Activated CD4-positive, alpha-beta memory T cell treated with anti-CD3 and anti-CD28 coated beads for 36 hours (primary cell): Measurements from ENCODE around the gene ARHGAP9. TPM values are rescaled to one million over a fixed set of nuclear protein-coding genes. Genes with fewer than 3 reads are reported as not detected.

Source experiments
- CTCF ChIA-PET: fragments of 350-600 bp; sonication (Branson Sonifier 250); formaldehyde crosslinking; loops from one replicate; lab custom pipeline; 2021; ENCODE audit warnings: antibody characterized with exemption, inconsistent platforms; lab: Charles Lee
- POLR2A ChIA-PET: fragments of 350-600 bp; sonication (Branson Sonifier 250); formaldehyde crosslinking; loops from one replicate; lab custom pipeline; 2021; ENCODE audit warnings: antibody characterized with exemption; lab: Charles Lee
- DNase-seq: peaks from one replicate; pipeline ENCODE4 v3.0.0-alpha.2; 2020
- H3K27ac Mint-ChIP-seq: one replicate; pipeline ENCODE4 v1.8.0; 2021; ENCODE audit warnings: mixed read lengths
- H3K27me3 Mint-ChIP-seq: one replicate; pipeline ENCODE4 v1.8.0; 2021; ENCODE audit warnings: mixed read lengths
- H3K36me3 Mint-ChIP-seq: one replicate; pipeline ENCODE4 v1.8.0; 2021; ENCODE audit warnings: mixed read lengths
- H3K4me1 Mint-ChIP-seq: one replicate; pipeline ENCODE4 v1.8.0; 2021; ENCODE audit warnings: low read depth, mixed read lengths
- H3K4me3 Mint-ChIP-seq: one replicate; pipeline ENCODE4 v1.8.0; 2021; ENCODE audit warnings: mild to moderate bottlenecking, mixed read lengths
- H3K9me3 Mint-ChIP-seq: one replicate; pipeline ENCODE4 v1.8.0; 2021; ENCODE audit warnings: mixed read lengths
- intact Hi-C: fragments of 100-400 bp; cut with micrococcal nuclease; formaldehyde crosslinking; loops from one replicate; pipeline ENCODE4 v1.15.1; 2023
- total RNA-seq, 2 experiments: library from RNA; stranded (reverse); gene quantifications; one replicate each; pipeline ENCODE4 v1.2.3, GENCODE V29; 2021

Gene ARHGAP9
- total RNA-seq, 2 experiments from 2014 or later = 78.9 to 88.4 TPM

DNA sequence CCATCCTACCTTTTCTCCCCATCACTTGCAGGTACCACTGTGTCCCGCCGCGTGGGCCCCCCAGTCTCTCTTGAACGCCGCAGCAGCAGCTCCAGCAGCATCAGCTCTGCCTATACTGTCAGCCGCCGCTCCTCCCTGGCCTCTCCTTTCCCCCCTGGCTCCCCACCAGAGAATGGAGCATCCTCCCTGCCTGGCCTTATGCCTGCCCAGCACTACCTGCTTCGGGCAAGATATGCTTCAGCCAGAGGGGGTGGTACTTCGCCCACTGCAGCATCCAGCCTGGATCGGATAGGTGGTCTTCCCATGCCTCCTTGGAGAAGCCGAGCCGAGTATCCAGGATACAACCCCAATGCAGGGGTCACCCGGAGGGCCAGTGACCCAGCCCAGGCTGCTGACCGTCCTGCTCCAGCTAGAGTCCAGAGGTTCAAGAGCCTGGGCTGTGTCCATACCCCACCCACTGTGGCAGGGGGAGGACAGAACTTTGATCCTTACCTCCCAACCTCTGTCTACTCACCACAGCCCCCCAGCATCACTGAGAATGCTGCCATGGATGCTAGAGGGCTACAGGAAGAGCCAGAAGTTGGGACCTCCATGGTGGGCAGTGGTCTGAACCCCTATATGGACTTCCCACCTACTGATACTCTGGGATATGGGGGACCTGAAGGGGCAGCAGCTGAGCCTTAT lies 9.2 kb downstream of the ARHGAP9 start:
- no peaks in the 10 kb centered on the region for H3K27me3 Mint-ChIP-seq
- ChIA-PET POLR2A (interaction anchor here (0.9 to 1.7 kb wide), 2 partner anchors 7 to 10 kb away, joined by 3 read pairs; no protein-coding TSS in a partner anchor), CTCF (interaction anchor here (2.6 to 4.7 kb wide), 3 partner anchors 8 to 15 kb away, joined by 10 to 17 read pairs (median 15); partner anchors contain the start of genes GLI1 and INHBE)
- intact Hi-C loops = loop anchor here (10.0 kb wide), 1 partner anchor 786 kb away; the partner anchor contains the start of gene PTGES3
- H3K4me3 Mint-ChIP-seq = no peak overlapping the region
- H3K9me3 Mint-ChIP-seq = no peaks in the 10 kb centered on the region
- H3K4me1 Mint-ChIP-seq = peaks cover 23% of the 10 kb centered on the region
- no peak overlapping the region for H3K27ac Mint-ChIP-seq
- H3K36me3 Mint-ChIP-seq = peaks cover 44% of the 10 kb centered on the region
- no peak for DNase-seq

- Mint-ChIP-seq H3K4me3 (no peak overlapping the region), H3K27me3 (no peaks in the 10 kb centered on the region), H3K9me3 (no peaks in the 10 kb centered on the region), H3K27ac (no peak overlapping the region), H3K36me3 (peaks cover 38% of the 10 kb centered on the region), H3K4me1 (peaks cover 22% of the 10 kb centered on the region)
- intact Hi-C loops = loop anchor here (10.0 kb wide), 1 partner anchor 785 kb away; the partner anchor contains the start of gene PTGES3
- CTCF ChIA-PET = interaction anchor here (0.6 to 4.7 kb wide), 4 partner anchors 9 to 1309 kb away, joined by 3 to 17 read pairs (median 3); partner anchors contain the start of gene INHBE
- no peak for DNase-seq
- POLR2A ChIA-PET = no interaction called here
Measured at GRCh38 chr12:57469296-57470164, 10.1 kb downstream of the ARHGAP9 start.

GRCh38 chr12:57467915-57468314 lies 11.8 kb downstream of the ARHGAP9 start:
- H3K4me1 Mint-ChIP-seq = peaks cover 24% of the 10 kb centered on the region
- H3K9me3 Mint-ChIP-seq = no peaks in the 10 kb centered on the region
- no peak for DNase-seq
- H3K27ac Mint-ChIP-seq = no peak overlapping the region
- ChIA-PET CTCF (interaction anchor here (1.0 to 1.1 kb wide), 2 partner anchors 9 kb away, joined by 3 read pairs; no protein-coding TSS in a partner anchor), POLR2A (no interaction called here)
- no peak overlapping the region for H3K4me3 Mint-ChIP-seq
- H3K36me3 Mint-ChIP-seq = peaks cover 28% of the 10 kb centered on the region
- intact Hi-C loops = no loop called here
- no peaks in the 10 kb centered on the region for H3K27me3 Mint-ChIP-seq

GRCh38 chr12:57467212-57467874 lies 12.3 kb downstream of the ARHGAP9 start:
- Mint-ChIP-seq H3K4me1 (peaks cover 30% of the 10 kb centered on the region), H3K9me3 (no peaks in the 10 kb centered on the region), H3K36me3 (peaks cover 28% of the 10 kb centered on the region), H3K27me3 (no peaks in the 10 kb centered on the region), H3K4me3 (no peak overlapping the region), H3K27ac (no peak overlapping the region)
- ChIA-PET CTCF (interaction anchor here (1.1 kb wide), 1 partner anchor 9 kb away, joined by 3 read pairs; no protein-coding TSS in a partner anchor), POLR2A (no interaction called here)
- intact Hi-C loops = no loop called here
- no peak for DNase-seq

DNA sequence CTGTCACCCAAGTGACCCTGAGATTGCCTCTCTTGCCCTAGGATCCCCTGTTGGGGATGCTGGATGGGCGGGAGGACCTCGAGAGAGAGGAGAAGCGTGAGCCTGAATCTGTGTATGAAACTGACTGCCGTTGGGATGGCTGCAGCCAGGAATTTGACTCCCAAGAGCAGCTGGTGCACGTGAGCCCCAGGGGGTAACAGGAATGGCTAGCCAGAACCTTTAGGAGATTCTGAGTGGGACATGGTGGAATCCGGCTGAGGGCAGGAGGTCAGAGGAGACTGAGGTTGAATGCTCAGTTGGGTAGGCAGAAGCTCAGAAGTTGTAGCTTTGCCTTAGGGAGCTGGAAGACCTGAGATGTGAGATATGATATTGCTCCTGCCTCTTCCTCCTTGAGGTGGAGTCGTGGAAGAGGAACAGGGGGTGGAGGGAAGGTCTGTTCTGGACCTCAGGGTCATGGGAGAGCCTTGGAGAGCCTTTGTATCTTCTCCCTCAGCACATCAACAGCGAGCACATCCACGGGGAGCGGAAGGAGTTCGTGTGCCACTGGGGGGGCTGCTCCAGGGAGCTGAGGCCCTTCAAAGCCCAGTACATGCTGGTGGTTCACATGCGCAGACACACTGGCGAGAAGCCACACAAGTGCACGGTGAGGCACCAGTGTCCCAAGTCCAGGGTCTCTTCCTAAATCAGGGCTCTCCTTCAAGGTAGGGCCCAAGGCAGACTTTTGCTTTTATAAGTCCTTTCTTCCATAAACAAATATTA lies 13.7 kb downstream of the ARHGAP9 start:
- POLR2A ChIA-PET = interaction anchor here (0.6 to 1.3 kb wide), 3 partner anchors 9 to 58 kb away, joined by 3 to 4 read pairs (median 3); partner anchors contain the start of gene ARHGAP9
- Mint-ChIP-seq H3K27me3 (no peaks in the 10 kb centered on the region), H3K4me1 (peaks cover 32% of the 10 kb centered on the region), H3K36me3 (peaks cover 22% of the 10 kb centered on the region), H3K4me3 (no peak overlapping the region), H3K9me3 (no peaks in the 10 kb centered on the region), H3K27ac (no peak overlapping the region)
- DNase-seq = no peak
- intact Hi-C loops = no loop called here
- CTCF ChIA-PET = interaction anchor here (1.1 to 6.5 kb wide), 2 partner anchors 12 to 223 kb away, joined by 3 to 47 read pairs; partner anchors contain the start of gene INHBE

- no peaks in the 10 kb centered on the region for H3K9me3 Mint-ChIP-seq
- ChIA-PET CTCF (interaction anchor here (1.1 to 6.5 kb wide), 2 partner anchors 11 to 222 kb away, joined by 3 to 47 read pairs; partner anchors contain the start of gene INHBE), POLR2A (interaction anchor here (0.6 to 1.3 kb wide), 3 partner anchors 10 to 59 kb away, joined by 3 to 4 read pairs (median 3); partner anchors contain the start of gene ARHGAP9)
- H3K4me1 Mint-ChIP-seq = peaks cover 36% of the 10 kb centered on the region
- H3K4me3 Mint-ChIP-seq = no peak overlapping the region
- no peak overlapping the region for H3K27ac Mint-ChIP-seq
- DNase-seq = no peak
- peaks cover 4% of the 10 kb centered on the region for H3K27me3 Mint-ChIP-seq
- intact Hi-C loops = no loop called here
- peaks cover 22% of the 10 kb centered on the region for H3K36me3 Mint-ChIP-seq
Measured at GRCh38 chr12:57465030-57465746, 14.5 kb downstream of the ARHGAP9 start.

- Mint-ChIP-seq H3K36me3 (peaks cover 19% of the 10 kb centered on the region), H3K9me3 (no peaks in the 10 kb centered on the region), H3K27ac (no peak overlapping the region), H3K27me3 (peaks cover 4% of the 10 kb centered on the region), H3K4me3 (no peak overlapping the region), H3K4me1 (peaks cover 37% of the 10 kb centered on the region)
- ChIA-PET POLR2A (no interaction called here), CTCF (interaction anchor here (6.5 kb wide), 1 partner anchor 11 kb away, joined by 47 read pairs; the partner anchor contains the start of gene INHBE)
- no peak for DNase-seq
- intact Hi-C loops = no loop called here
Measured at GRCh38 chr12:57464569-57464968, 15.1 kb downstream of the ARHGAP9 start.

- CTCF ChIA-PET = interaction anchor here (0.8 to 6.5 kb wide), 14 partner anchors 8 to 250 kb away, joined by 3 to 47 read pairs (median 4); partner anchors contain the start of gene INHBE
- intact Hi-C loops = loop anchor here (1.0 kb wide), 2 partner anchors 13 to 183 kb away; no protein-coding TSS in a partner anchor
- no peak for DNase-seq
- Mint-ChIP-seq H3K27ac (peak overlapping the region; percentile 40), H3K4me1 (peaks cover 44% of the 10 kb centered on the region), H3K36me3 (peaks cover 8% of the 10 kb centered on the region), H3K9me3 (no peaks in the 10 kb centered on the region), H3K4me3 (peak overlapping the region; percentile 80), H3K27me3 (peaks cover 4% of the 10 kb centered on the region)
- POLR2A ChIA-PET = interaction anchor here (0.9 to 1.4 kb wide), 2 partner anchors 9 to 14 kb away, joined by 3 read pairs; no protein-coding TSS in a partner anchor
Measured at GRCh38 chr12:57462912-57463253, 16.8 kb downstream of the ARHGAP9 start.

DNA sequence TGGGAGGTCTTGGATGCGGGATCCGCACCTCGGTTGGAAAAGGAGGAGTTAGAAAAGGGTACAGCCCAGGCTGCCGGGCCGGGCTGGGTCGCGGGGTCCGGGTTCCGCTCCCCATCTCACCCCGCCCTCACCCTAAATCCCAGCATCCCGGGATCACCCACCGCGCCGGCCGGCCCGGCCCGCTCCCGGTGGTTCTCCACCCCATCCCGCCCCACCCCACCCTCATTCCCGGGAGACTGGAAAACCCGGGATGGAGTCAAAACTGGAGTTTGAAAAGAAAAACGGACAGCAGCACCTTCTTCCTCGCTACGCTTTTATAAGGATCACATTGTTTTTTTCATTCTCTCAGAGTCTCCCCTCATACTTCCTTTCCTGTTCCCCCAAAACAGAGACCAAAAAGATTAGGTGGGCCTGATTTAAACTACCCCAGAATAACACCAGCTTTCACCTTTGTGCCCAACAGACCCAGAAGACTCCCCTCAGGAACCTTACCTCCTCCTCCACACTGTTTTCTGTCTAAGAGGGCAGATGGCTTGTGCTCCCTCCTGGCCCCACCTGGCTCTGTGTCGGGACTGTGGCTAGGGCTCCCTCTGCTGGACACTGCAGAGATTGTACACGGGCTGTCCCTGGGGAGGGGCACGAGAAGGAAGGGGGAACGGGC lies 17.3 kb downstream of the ARHGAP9 start:
- POLR2A ChIA-PET = interaction anchor here (0.9 to 1.4 kb wide), 2 partner anchors 9 to 15 kb away, joined by 3 read pairs; no protein-coding TSS in a partner anchor
- DNase-seq = peak; percentile 94
- Mint-ChIP-seq H3K4me1 (peaks cover 44% of the 10 kb centered on the region), H3K9me3 (no peaks in the 10 kb centered on the region), H3K36me3 (peaks cover 5% of the 10 kb centered on the region), H3K27me3 (peaks cover 4% of the 10 kb centered on the region), H3K27ac (peak overlapping the region; percentile 40), H3K4me3 (peak overlapping the region; percentile 80)
- CTCF ChIA-PET = interaction anchor here (0.6 to 6.5 kb wide), 18 partner anchors 9 to 249 kb away, joined by 3 to 47 read pairs (median 5); partner anchors contain the start of genes ARHGAP9, INHBE and SHMT2
- intact Hi-C loops = loop anchor here (1.0 kb wide), 2 partner anchors 14 to 182 kb away; no protein-coding TSS in a partner anchor
